ENCODE results near the gene TXNDC11. TPM values are rescaled to one million over a fixed set of nuclear protein-coding genes. Genes with fewer than 3 reads are reported as not detected.

The TXNDC11 gene
- total RNA-seq, 6 experiments from 2014 or later: 38.8 to 49.0 (median 44.4) TPM

DNA sequence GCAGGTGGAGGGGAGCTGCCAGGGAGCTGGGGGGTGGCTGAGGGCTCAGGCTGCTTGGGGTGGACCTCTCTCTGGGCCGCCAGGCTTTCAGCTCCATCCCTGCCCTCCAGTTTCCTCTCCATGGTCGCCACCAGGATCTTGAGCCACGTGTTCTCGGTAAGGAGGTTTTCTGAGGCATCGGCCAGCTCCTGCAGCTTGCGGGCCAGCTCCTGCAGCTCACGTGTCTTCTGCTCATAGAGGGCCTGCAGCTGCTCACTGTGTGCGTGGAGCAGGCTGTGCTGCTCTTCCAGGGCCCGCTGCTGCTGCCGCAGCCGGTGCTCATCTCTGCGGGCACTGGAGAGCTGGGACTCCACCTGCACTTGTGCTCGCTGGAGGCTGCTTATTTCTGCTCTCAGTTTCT is 63.4 kb downstream of the TXNDC11 start:
- Mint-ChIP-seq H3K4me3 (no peak overlapping the region), H3K36me3 (ENCODE audit: low read depth) (peaks cover 22% of the 10 kb centered on the region), H3K9me3 (no peaks in the 10 kb centered on the region), H3K4me1 (ENCODE audit: low read depth) (peaks cover 57% of the 10 kb centered on the region), H3K27ac (no peak overlapping the region), H3K27me3 (ENCODE audit: insufficient read depth) (peaks cover 11% of the 10 kb centered on the region)
- DNase-seq: no peak
- TF ChIP-seq, protein P1, sequence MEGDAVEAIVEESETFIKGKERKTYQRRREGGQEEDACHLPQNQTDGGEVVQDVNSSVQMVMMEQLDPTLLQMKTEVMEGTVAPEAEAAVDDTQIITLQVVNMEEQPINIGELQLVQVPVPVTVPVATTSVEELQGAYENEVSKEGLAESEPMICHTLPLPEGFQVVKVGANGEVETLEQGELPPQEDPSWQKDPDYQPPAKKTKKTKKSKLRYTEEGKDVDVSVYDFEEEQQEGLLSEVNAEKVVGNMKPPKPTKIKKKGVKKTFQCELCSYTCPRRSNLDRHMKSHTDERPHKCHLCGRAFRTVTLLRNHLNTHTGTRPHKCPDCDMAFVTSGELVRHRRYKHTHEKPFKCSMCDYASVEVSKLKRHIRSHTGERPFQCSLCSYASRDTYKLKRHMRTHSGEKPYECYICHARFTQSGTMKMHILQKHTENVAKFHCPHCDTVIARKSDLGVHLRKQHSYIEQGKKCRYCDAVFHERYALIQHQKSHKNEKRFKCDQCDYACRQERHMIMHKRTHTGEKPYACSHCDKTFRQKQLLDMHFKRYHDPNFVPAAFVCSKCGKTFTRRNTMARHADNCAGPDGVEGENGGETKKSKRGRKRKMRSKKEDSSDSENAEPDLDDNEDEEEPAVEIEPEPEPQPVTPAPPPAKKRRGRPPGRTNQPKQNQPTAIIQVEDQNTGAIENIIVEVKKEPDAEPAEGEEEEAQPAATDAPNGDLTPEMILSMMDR (IDR thresholded peaks at IDR 0.05): no peak

DNA sequence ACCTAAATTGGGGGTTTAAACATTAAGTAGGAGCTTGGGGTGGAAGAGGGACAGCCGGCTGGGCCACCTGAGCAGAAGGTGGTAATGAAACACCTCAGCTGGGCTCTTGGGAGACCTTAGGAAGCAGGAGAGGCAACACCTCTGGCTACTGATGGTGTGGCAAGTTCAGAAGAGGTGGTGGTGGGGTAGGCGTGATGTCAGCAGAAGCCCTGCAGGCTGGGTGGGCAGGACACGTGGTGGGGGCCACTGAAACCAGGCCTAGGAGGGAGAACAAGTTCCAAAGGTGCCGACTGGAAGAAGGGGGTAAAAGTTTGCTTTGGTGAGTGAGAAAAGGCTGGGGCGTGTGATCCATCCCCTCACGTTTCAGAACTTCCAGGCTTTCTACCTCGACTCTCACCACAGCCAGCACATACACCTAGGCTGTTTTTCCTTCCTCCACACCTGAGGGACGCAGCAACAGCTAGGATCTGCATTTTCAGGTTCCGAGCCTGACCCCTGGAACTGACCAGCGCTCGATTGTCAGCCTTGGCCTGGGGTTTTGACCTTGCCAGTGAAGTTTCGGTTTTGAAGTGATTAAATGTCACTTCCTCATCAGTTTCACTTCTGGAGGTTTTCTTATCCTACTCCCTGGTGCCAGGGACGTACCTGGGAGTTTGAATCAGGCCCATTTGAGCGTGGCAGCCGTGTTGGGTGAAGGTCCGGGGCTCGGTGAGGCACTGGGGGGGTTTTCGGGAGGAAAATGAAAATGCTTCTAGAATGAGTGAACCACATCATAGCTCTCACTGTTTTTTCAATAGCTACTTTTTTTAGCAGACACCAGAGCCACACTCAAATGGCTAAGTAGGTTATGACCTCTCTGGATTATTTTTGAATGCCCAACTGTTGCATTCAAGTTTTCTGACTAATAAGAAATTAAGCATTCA is 64.4 kb downstream of the TXNDC11 start:
- Mint-ChIP-seq H3K27ac (peak overlapping the region; percentile 67), H3K4me3 (no peak overlapping the region; the same call in 1 of the 2 replicates), H3K27me3 (ENCODE audit: insufficient read depth) (peaks cover 9% of the 10 kb centered on the region)

DNA sequence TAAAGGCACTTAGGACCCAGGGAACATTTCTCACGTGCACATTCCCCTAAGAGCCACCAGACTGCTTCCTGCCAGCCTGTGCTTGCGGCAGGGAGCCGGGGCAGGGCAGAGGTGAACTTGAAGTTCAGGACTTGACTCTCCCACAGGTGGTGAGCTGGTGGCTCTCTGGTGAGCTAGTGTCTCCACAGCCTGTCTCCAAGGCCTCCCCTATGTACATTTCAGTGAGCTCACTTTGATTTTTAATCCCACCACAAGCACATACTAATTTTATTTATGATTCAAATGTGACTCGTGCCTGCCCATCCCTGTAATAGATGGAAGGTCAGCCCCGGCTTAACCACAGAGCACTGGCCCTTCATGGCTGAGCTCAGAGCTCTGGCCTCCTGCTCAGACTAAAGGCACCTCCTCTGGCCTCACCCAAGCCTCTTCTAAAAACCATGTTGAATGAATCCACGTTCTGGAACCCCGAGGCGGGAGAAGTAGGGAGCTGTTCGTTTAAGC is 65.2 kb downstream of the TXNDC11 start:
- Mint-ChIP-seq H3K4me1 (ENCODE audit: low read depth) (peaks cover 39% of the 10 kb centered on the region), H3K27ac (peak overlapping the region; percentile 67), H3K27me3 (ENCODE audit: insufficient read depth) (peaks cover 9% of the 10 kb centered on the region), H3K36me3 (ENCODE audit: low read depth) (peaks cover 16% of the 10 kb centered on the region), H3K9me3 (no peaks in the 10 kb centered on the region), H3K4me3 (no peak overlapping the region; the same call in 1 of the 2 replicates)
- TF ChIP-seq, protein P1 (IDR thresholded peaks at IDR 0.05): no peak
- peak; percentile 38 for DNase-seq

More for the DNA sequence above, 64.4 kb downstream of the TXNDC11 start:
- H3K4me1 Mint-ChIP-seq (ENCODE audit: low read depth): peaks cover 47% of the 10 kb centered on the region
- DNase-seq: no peak
- H3K9me3 Mint-ChIP-seq: no peaks in the 10 kb centered on the region
- peaks cover 16% of the 10 kb centered on the region for H3K36me3 Mint-ChIP-seq (ENCODE audit: low read depth)
- TF ChIP-seq, protein P1 (IDR thresholded peaks at IDR 0.05): no peak

DNA sequence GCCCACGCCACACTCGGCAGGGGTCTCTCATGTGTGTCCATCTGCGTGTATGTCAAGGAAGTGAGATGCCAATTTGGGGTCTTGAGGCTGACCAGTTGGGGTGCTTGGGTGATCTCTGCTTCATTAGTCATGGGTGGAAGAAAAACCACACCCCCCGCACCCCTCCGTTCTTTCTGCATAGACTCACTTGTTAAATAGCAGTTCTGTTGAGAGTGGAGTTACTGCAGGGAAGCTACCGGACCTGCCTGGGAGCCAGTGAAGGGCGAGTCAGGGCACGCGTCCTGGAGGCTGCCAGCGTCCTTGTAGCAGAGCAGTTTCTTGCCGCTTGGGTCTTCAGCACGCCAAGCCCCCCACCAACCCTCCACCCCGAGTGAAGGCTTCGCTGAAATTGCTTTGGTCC is 65.9 kb downstream of the TXNDC11 start:
- Mint-ChIP-seq H3K27ac (no peak overlapping the region), H3K4me3 (no peak overlapping the region), H3K36me3 (ENCODE audit: low read depth) (peaks cover 16% of the 10 kb centered on the region), H3K27me3 (ENCODE audit: insufficient read depth) (peaks cover 9% of the 10 kb centered on the region), H3K4me1 (ENCODE audit: low read depth) (peaks cover 32% of the 10 kb centered on the region), H3K9me3 (no peaks in the 10 kb centered on the region)
- TF ChIP-seq, protein P1 (IDR thresholded peaks at IDR 0.05): no peak
- DNase-seq: no peak

DNA sequence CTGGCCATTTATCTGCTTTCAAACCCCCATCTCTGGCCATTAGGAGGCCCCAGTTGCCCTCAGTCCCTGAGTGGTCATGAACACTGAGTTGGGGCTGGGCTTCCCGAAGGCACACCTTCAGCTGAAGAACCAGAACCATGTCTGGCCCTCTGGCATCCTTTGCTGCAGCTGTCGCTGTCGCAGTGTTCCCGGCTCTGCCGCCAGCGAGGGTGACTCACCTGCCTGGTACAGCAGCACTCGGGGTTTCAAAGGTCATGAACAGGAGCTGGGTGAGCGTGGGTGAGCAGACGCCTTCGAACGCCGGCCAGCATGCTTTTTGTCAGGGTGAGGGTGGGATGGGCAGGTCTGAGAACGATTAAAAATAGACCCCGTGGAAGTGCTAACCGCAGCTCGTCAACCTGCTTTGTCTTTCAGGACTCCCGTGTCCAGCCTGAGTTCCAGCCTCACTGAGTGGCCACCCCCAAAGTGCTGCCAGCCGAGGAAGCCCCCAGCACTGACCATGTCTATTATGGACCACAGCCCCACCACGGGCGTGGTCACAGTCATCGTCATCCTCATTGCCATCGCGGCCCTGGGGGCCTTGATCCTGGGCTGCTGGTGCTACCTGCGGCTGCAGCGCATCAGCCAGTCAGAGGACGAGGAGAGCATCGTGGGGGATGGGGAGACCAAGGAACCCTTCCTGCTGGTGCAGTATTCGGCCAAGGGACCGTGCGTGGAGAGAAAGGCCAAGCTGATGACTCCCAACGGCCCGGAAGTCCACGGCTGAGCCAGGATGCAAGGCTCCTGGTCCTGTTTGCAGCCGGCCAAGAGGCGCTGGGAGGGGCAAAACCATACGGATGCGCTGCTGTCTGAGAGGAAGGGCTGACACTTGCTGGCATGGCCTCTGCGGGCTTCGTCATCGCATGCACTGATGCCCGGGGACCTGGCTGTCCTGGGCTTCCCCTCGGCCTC is 66.8 kb downstream of the TXNDC11 start:
- no peak for DNase-seq
- Mint-ChIP-seq H3K36me3 (ENCODE audit: low read depth) (peaks cover 16% of the 10 kb centered on the region; the same call in 1 of the 2 replicates), H3K27me3 (ENCODE audit: insufficient read depth) (peaks cover 9% of the 10 kb centered on the region), H3K27ac (no peak overlapping the region), H3K4me1 (ENCODE audit: low read depth) (peaks cover 30% of the 10 kb centered on the region), H3K9me3 (no peaks in the 10 kb centered on the region), H3K4me3 (no peak overlapping the region)
- TF ChIP-seq, protein P1 (IDR thresholded peaks at IDR 0.05): no peak
